Hematopoietic multipotent progenitor cell treated with erythropoietin and hydrocortisone succinate and interleukin-3 and kit ligand, for 6 days (in vitro differentiated cells): ENCODE measurements around the gene TPCN2.

Experiments used
- DNase-seq: peaks from one replicate; pipeline ENCODE4 v3.0.0-alpha.2; 2015

Gene TPCN2

GRCh38 chr11:69171476-69172240 is 122.9 kb downstream of the TPCN2 start:
- DNase-seq, result no peak

GRCh38 chr11:69172674-69173073 is 123.9 kb downstream of the TPCN2 start:
- DNase-seq, result peak; percentile 29

- no peak for DNase-seq
These were observed 124.6 kb downstream of the TPCN2 start for GRCh38 chr11:69173331-69173730.

GRCh38 chr11:69173925-69174581 is 125.3 kb downstream of the TPCN2 start:
- no peak for DNase-seq

GRCh38 chr11:69174841-69175240 is 126.1 kb downstream of the TPCN2 start:
- DNase-seq, result no peak

GRCh38 chr11:69178819-69179482 is 130.2 kb downstream of the TPCN2 start:
- no peak for DNase-seq

- DNase-seq, result peak; percentile 12
These were observed 131.5 kb downstream of the TPCN2 start for GRCh38 chr11:69180226-69180625.

- DNase-seq, result no peak
These were observed 132.0 kb downstream of the TPCN2 start for GRCh38 chr11:69180726-69181125.

- DNase-seq, result no peak
These were observed 134.9 kb downstream of the TPCN2 start for GRCh38 chr11:69183613-69184012.
